Left ventricle myocardium inferior (tissue), 1 donor: ENCODE results near the gene ID3. TPM values are rescaled to one million over a fixed set of nuclear protein-coding genes. Genes with fewer than 3 reads are reported as not detected.

ENCODE experiments used
- DNase-seq: peaks from one replicate; pipeline ENCODE4 v3.0.0-alpha.2; 2020
- H3K27ac ChIP-seq: fragments of 200-600 bp; replicated peaks from 2 replicates; pipeline ENCODE4 v1.8.0; 2021
- H3K27me3 ChIP-seq: fragments of 200-600 bp; 2 replicates; pipeline ENCODE4 v1.8.0; 2021; ENCODE audit warnings: low read depth
- H3K36me3 ChIP-seq: fragments of 200-600 bp; 2 replicates; pipeline ENCODE4 v1.8.0; 2021
- H3K4me1 ChIP-seq: fragments of 200-600 bp; 2 replicates; pipeline ENCODE4 v1.8.0; 2021
- H3K4me3 ChIP-seq: fragments of 200-600 bp; 2 replicates; pipeline ENCODE4 v1.8.0; 2021; ENCODE audit warnings: mild to moderate bottlenecking, moderate library complexity
- H3K9me3 ChIP-seq: fragments of 200-600 bp; replicated peaks from 2 replicates; pipeline ENCODE4 v1.8.0; 2021
- CTCF ChIP-seq: fragments of 200-600 bp; IDR thresholded peaks from 2 replicates; pipeline ENCODE4 v1.8.0; 2021; ENCODE audit warnings: antibody characterized with exemption, mild to moderate bottlenecking, borderline replicate concordance
- intact Hi-C: fragments of 100-400 bp; cut with micrococcal nuclease; formaldehyde crosslinking; loops from one replicate; pipeline ENCODE4 v1.11.0; 2022
- total RNA-seq: library from RNA; stranded (reverse); fragmentation: NEBNext Ultra II Directional; extraction: Animal tissue kit (Norgen Biotek cat#: 25700); gene quantifications from one replicate; pipeline ENCODE4 v1.2.1, GENCODE V29; 2021
- donor health status: DM: no; HTN: yes; CAD: no; lungs with severe emphysema.

The ID3 gene
- total RNA-seq, 1 donor from 2014 or later: 75.2 TPM

- peak overlapping the region; percentile 85 for H3K27ac ChIP-seq
- H3K4me1 ChIP-seq: peaks cover 49% of the 10 kb centered on the region
- no peak for DNase-seq
- H3K4me3 ChIP-seq: peak overlapping the region; percentile 41
- H3K36me3 ChIP-seq: no peaks in the 10 kb centered on the region
- no peaks in the 10 kb centered on the region for H3K27me3 ChIP-seq
- intact Hi-C loops: no loop called here
- no peaks in the 10 kb centered on the region for H3K9me3 ChIP-seq
- TF ChIP-seq CTCF: no peak
Observed at GRCh38 chr1:23576338-23577055, 17.2 kb upstream of the ID3 start.

- intact Hi-C loops: no loop called here
Observed at GRCh38 chr1:23575226-23575810, 16.0 kb upstream of the ID3 start.

GRCh38 chr1:23574265-23574754 is 15.0 kb upstream of the ID3 start:
- TF ChIP-seq CTCF: no peak
- Histone ChIP-seq H3K36me3 (no peaks in the 10 kb centered on the region), H3K4me3 (no peak overlapping the region), H3K27me3 (no peaks in the 10 kb centered on the region), H3K9me3 (no peaks in the 10 kb centered on the region), H3K4me1 (peaks cover 40% of the 10 kb centered on the region), H3K27ac (peak overlapping the region; percentile 85)
- no peak for DNase-seq
- intact Hi-C loops: no loop called here

More at GRCh38 chr1:23575226-23575810, 16.0 kb upstream of the ID3 start:
- Histone ChIP-seq H3K27ac (peak overlapping the region; percentile 85), H3K36me3 (no peaks in the 10 kb centered on the region), H3K27me3 (no peaks in the 10 kb centered on the region), H3K4me3 (no peak overlapping the region), H3K9me3 (no peaks in the 10 kb centered on the region), H3K4me1 (peaks cover 38% of the 10 kb centered on the region)
- no peak for TF ChIP-seq CTCF
- DNase-seq: no peak

GRCh38 chr1:23573574-23574182 is 14.4 kb upstream of the ID3 start:
- no peak for DNase-seq
- Histone ChIP-seq H3K9me3 (no peaks in the 10 kb centered on the region), H3K4me1 (peaks cover 44% of the 10 kb centered on the region), H3K4me3 (no peak overlapping the region), H3K36me3 (no peaks in the 10 kb centered on the region), H3K27ac (peak overlapping the region; percentile 58), H3K27me3 (no peaks in the 10 kb centered on the region)
- TF ChIP-seq CTCF: no peak
- intact Hi-C loops: no loop called here

GRCh38 chr1:23571465-23571864 is 12.2 kb upstream of the ID3 start:
- H3K9me3 ChIP-seq: no peaks in the 10 kb centered on the region
- peaks cover 33% of the 10 kb centered on the region for H3K4me1 ChIP-seq
- no peak overlapping the region for H3K4me3 ChIP-seq
- TF ChIP-seq CTCF: no peak
- no peaks in the 10 kb centered on the region for H3K36me3 ChIP-seq
- intact Hi-C loops: no loop called here
- H3K27ac ChIP-seq: no peak overlapping the region
- no peak for DNase-seq
- no peaks in the 10 kb centered on the region for H3K27me3 ChIP-seq
